Jurkat, Clone E6-1 (cell line): Measurements from ENCODE around the gene EVL.

ENCODE experiments used
- DNase-seq: peaks from one replicate; pipeline ENCODE4 v3.0.0-alpha.2; 2011; ENCODE audit warnings: low read depth, low spot score
- H3K4me3 ChIP-seq: 2 replicates; pipeline ENCODE4 v1.5.1; 2011; ENCODE audit warnings: mild to moderate bottlenecking, low read length, control low read depth, moderate library complexity

The EVL gene

DNA sequence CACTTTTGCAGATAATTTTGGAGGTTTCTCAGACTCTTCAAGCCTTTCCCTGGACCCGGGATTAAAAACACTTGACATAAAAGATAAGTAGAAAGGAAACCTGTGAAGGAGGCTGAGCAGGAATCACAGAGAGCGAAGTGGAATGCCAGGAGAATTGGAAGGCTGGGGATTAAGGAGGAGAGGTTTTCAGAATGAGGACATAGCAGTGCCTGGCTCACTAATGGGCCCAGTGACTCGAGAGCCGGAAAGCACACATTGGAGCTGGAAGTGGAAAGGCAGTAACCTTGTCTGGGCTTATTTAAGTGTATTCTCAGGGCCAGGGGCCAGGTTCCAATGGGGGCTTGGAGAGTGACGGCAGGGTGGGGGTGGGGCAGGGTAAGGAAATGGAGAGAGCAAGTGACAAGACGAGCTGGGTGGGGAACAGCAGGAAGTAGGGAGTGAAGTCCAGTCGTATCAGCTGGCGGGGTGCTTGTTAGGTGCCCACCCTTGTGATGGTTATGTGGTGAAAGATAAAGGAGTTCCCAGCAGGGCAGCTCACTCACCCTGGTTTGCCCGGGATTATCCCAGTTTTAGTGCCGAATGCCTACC is 13.1 kb downstream of the EVL start:
- DNase-seq, result no peak

GRCh38 chr14:100078997-100079725 is 13.9 kb downstream of the EVL start:
- peak overlapping the region; percentile 35 for H3K4me3 ChIP-seq
- peak; percentile 98 for DNase-seq

More for the DNA sequence above, 13.1 kb downstream of the EVL start:
- H3K4me3 ChIP-seq, result peak overlapping the region; percentile 35

DNA sequence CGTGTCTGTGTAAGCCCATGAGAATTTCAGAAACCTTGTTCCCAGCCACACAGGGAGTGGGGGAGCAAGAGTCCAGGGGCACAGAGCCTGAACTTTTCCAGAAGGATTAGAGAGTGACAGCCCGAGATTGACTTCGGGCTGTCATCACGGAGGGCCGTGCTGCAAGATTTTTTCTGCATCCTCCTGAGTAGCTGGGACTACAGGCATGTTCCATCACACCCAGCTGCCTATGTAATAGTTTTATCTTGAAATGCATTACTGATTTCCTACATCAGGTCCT is 14.4 kb downstream of the EVL start:
- DNase-seq, result no peak
- H3K4me3 ChIP-seq, result peak overlapping the region; percentile 35

DNA sequence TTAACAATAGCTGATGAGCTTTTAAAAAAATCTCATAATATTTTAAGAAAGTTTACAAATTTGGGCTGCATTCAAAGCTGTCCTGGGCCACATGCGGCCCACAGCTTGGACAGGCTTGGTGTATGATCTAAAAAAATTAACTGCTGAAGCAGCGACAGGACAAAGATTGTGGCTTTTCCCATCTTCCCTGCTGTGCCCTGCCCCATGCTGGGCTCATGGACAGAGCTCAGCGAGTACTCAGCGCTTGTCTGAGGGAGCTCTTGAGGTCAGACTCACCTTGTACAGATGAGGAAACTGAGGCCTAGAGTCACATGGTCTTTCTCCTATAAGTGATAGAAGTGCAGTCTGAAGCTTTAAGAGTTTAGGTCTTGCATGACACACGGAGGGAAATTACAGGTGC is 15.0 kb downstream of the EVL start:
- H3K4me3 ChIP-seq, result peak overlapping the region; percentile 13
- DNase-seq, result no peak

- peak overlapping the region; percentile 9 for H3K4me3 ChIP-seq
- DNase-seq, result no peak
Measured at GRCh38 chr14:100081997-100082625, 16.9 kb downstream of the EVL start.

DNA sequence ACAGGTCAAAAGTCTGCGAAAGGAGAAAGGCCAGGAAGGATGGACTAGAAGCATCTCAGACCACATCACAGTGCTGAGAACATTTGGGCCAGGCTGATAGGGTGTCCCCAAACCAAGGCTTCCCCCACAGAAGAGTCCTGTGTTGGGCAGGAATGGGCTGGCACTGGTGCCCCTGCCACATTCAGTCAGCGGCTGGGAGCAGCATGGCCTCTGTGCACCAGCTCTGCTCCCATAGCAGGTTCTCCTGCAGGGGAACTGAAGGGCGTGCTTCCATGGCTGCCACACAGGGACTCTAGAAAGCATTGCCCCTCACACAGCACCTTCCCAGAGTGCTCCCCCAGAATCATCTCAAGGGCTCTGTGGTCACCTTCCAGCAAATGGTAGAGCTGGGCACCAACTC is 17.5 kb downstream of the EVL start:
- no peak overlapping the region for H3K4me3 ChIP-seq
- DNase-seq, result no peak

DNA sequence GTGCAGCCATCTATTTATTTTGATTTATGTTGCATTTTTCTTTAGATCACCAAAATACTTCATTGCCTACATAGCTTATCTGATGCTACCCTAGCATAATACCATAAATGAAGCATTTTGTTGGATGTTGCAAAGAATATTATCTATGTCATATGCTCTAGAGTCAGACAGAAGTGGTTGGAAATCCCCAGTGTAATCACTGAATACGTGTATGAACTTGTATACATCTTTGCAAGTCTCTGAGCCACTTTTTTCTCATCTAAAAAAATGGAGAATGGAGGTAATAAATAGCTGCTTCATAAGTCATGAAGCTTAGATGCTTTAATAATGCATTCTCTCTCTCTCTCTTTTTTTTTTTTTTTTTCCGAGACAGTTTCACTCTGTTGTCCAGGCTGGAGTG is 18.5 kb downstream of the EVL start:
- H3K4me3 ChIP-seq, result no peak overlapping the region
- no peak for DNase-seq

- no peak overlapping the region for H3K4me3 ChIP-seq
- DNase-seq, result no peak
Measured at GRCh38 chr14:100084591-100084990, 19.4 kb downstream of the EVL start.

- no peak overlapping the region for H3K4me3 ChIP-seq
- DNase-seq, result no peak
Measured at GRCh38 chr14:100085462-100085861, 20.2 kb downstream of the EVL start.

DNA sequence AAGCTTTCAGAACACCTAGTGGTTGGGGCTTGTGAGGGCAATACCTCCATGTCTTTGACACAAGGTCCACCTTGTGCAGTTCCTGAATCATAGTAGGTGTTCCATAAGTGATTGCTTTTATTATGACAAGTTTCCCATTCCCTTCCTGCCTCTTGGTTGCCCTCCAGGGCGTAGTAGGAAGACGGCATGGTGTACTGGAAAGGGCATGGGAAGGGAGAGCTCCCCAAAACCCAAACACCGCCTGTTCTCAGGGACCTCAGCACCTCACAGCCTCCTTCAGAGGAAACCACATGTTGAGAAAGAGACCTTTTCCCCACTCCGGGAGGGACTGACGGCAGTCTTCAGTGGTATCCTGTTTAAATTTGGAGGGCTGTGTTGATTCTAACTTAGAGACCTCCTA is 21.1 kb downstream of the EVL start:
- H3K4me3 ChIP-seq, result no peak overlapping the region
- DNase-seq, result no peak

- H3K4me3 ChIP-seq, result no peak overlapping the region
- DNase-seq, result no peak
Measured at GRCh38 chr14:100088226-100088625, 23.0 kb downstream of the EVL start.

DNA sequence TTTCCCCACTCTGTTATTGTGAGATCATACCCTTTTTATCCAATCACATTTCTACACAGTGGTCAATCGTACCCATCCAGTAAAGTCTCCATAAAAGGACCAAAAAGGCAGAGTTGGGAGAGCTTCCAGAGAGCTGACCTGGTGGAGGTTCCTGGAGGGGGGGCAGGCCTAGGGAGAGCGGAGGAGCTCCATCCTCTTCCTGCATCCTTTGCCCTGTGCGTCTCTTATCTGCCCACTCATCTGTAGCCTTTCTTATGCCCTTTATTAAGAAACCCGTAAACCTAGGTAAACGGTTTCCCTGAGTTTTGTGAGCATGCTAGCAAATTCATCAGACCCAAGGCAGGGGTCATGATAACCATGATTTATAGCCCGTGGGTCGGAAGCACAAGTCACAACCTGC is 26.2 kb downstream of the EVL start:
- no peak for DNase-seq

GRCh38 chr14:100092832-100093231 is 27.6 kb downstream of the EVL start:
- no peak overlapping the region for H3K4me3 ChIP-seq
- DNase-seq, result no peak

More for the DNA sequence above, 26.2 kb downstream of the EVL start:
- H3K4me3 ChIP-seq, result no peak overlapping the region

GRCh38 chr14:100093319-100093718 is 28.1 kb downstream of the EVL start:
- no peak overlapping the region for H3K4me3 ChIP-seq
- no peak for DNase-seq

DNA sequence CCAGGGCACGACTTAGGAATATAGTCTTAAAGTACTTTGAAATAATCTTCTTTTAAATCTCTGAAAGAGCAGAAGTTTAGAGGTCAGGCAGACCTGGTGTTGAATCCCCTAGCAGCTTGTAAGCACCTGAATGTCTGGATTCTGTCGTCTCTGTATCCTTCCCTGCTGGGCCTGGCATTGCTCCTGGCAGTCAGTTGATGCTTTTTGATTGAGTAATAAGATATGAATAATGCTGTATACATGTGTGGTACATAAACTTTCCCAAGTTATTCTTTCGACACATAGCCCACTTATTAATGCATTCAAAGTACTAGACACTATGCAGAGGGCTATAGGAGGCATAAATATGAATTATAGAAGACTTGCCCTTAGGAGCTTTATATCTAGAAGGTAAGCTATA is 31.4 kb downstream of the EVL start:
- H3K4me3 ChIP-seq, result no peak overlapping the region
- DNase-seq, result no peak

GRCh38 chr14:100098171-100098570 is 32.9 kb downstream of the EVL start:
- DNase-seq, result no peak
- no peak overlapping the region for H3K4me3 ChIP-seq

- no peak overlapping the region for H3K4me3 ChIP-seq
- no peak for DNase-seq
Measured at GRCh38 chr14:100100032-100100703, 34.9 kb downstream of the EVL start.

- DNase-seq, result no peak
- H3K4me3 ChIP-seq, result no peak overlapping the region
Measured at GRCh38 chr14:100102156-100102785, 37.0 kb downstream of the EVL start.

DNA sequence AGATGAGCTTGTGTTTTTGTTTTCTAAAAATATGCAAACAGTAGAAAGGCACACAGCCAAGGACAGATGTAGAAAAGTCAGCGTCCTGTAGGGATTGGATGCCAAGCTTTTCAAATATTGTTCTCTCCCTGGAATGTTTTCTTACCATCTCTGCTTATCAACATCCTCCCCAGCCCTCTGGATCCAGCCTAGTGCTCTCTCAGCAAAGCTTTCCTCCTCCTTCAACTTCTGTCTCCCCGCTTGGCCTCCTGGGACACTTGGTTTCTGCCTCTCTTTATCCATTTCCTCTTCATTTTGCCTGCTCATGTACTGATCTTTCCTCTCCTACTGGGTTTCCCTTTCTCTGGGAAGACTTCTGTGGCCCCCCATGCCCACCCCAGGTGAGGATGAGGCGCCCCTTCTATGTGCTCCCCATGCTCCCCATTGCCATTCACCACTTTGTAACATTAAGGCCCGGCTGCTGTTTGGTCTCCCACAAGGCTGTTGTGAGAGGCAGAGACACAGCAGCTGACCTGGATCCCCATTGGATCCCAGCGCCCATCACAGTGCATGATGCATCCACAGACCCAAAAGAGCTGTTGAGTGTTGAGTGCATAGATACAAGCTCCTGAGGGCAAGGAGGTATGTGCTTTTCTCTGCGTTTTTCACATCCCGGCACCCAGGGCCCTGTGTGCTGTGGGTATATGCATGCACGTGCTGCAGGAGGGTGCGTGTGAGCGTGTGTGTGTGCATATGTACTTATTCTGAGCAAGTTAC is 38.2 kb downstream of the EVL start:
- H3K4me3 ChIP-seq, result no peak overlapping the region
- DNase-seq, result no peak
